ENCODE results near the gene INPP4B. TPM values are rescaled to one million over a fixed set of nuclear protein-coding genes. Genes with fewer than 3 reads are reported as not detected.
A peak's percentile ranks its signal among the peaks of the same experiment; 100 is the strongest.

INPP4B gene
- total and polyA plus RNA-seq, 2 donors from 2014 or later = 2.6 to 18.9 TPM

- FAIRE-seq = no peak
- Histone ChIP-seq H3K9me3 (ENCODE audit: control insufficient read depth in 2 of 3, insufficient read depth in 1 of 3, low read length in 3 of 3) (peaks cover 0 to 3% (median 0%) of the 10 kb centered on the region in 3 donors), H3K36me3 (ENCODE audit: control insufficient read depth in 2 of 3, insufficient read depth in 3 of 3, low read length in 3 of 3) (no peaks in the 10 kb centered on the region), H3K4me1 (ENCODE audit: control insufficient read depth in 2 of 3, insufficient read depth in 2 of 3, low read depth in 1 of 3, low read length in 3 of 3) (no peaks in the 10 kb centered on the region), H3K27ac (ENCODE audit: low read depth in 2 of 2, low read length in 2 of 2) (no peak overlapping the region), H3K9ac (ENCODE audit: low read length in 3 of 3) (no peak overlapping the region), H3K4me3 (ENCODE audit: low read length in 3 of 3) (no peak overlapping the region), H3K27me3 (ENCODE audit: control insufficient read depth, insufficient read depth, low read length) (no peaks in the 10 kb centered on the region)
- no peak for DNase-seq
- intact Hi-C loops (cut with DNase I) = no loop called here
- TF ChIP-seq CTCF (IDR thresholded peaks at IDR 0.05; ENCODE audit: borderline replicate concordance, extremely low read depth, insufficient read depth) = no peak
These were observed 521.5 kb downstream of the INPP4B start for GRCh38 chr4:142324572-142324971.

- FAIRE-seq (no peak), DNase-seq (no peak)
- H3K27ac ChIP-seq (ENCODE audit: low read depth in 2 of 2, low read length in 2 of 2) = no peak overlapping the region
- H3K9me3 ChIP-seq (ENCODE audit: control insufficient read depth in 2 of 3, insufficient read depth in 1 of 3, low read length in 3 of 3) = peaks cover 0 to 3% (median 0%) of the 10 kb centered on the region in 3 donors
- TF ChIP-seq CTCF (IDR thresholded peaks at IDR 0.05; ENCODE audit: borderline replicate concordance, extremely low read depth, insufficient read depth) = no peak
- no peak overlapping the region for H3K4me3 ChIP-seq (ENCODE audit: low read length in 3 of 3)
- no peak overlapping the region for H3K9ac ChIP-seq (ENCODE audit: low read length in 3 of 3)
- no peaks in the 10 kb centered on the region for H3K4me1 ChIP-seq (ENCODE audit: control insufficient read depth in 2 of 3, insufficient read depth in 2 of 3, low read depth in 1 of 3, low read length in 3 of 3)
- H3K27me3 ChIP-seq (ENCODE audit: control insufficient read depth, insufficient read depth, low read length) = no peaks in the 10 kb centered on the region
- H3K36me3 ChIP-seq (ENCODE audit: control insufficient read depth in 2 of 3, insufficient read depth in 3 of 3, low read length in 3 of 3) = no peaks in the 10 kb centered on the region
- intact Hi-C loops (cut with DNase I) = no loop called here
These were observed 523.1 kb downstream of the INPP4B start for GRCh38 chr4:142322996-142323395.

GRCh38 chr4:142318280-142318679, 527.8 kb downstream of the INPP4B start:
- Histone ChIP-seq H3K4me3 (ENCODE audit: low read length in 3 of 3) (no peak overlapping the region), H3K4me1 (ENCODE audit: control insufficient read depth in 2 of 3, insufficient read depth in 2 of 3, low read depth in 1 of 3, low read length in 3 of 3) (peaks cover 0 to 2% (median 0%) of the 10 kb centered on the region in 3 donors), H3K27ac (ENCODE audit: low read depth in 2 of 2, low read length in 2 of 2) (peak overlapping the region in 1 of 2 donors; percentile 6), H3K27me3 (ENCODE audit: control insufficient read depth, insufficient read depth, low read length) (no peaks in the 10 kb centered on the region), H3K9me3 (ENCODE audit: control insufficient read depth in 2 of 3, insufficient read depth in 1 of 3, low read length in 3 of 3) (peaks cover 0 to 3% (median 0%) of the 10 kb centered on the region in 3 donors), H3K36me3 (ENCODE audit: control insufficient read depth in 2 of 3, insufficient read depth in 3 of 3, low read length in 3 of 3) (no peaks in the 10 kb centered on the region), H3K9ac (ENCODE audit: low read length in 3 of 3) (no peak overlapping the region)
- no peak for TF ChIP-seq CTCF (IDR thresholded peaks at IDR 0.05; ENCODE audit: borderline replicate concordance, extremely low read depth, insufficient read depth)
- DNase-seq (peak in 1 of 5 donors; percentile 10), FAIRE-seq (no peak)
- intact Hi-C loops (cut with DNase I) = no loop called here

- H3K4me1 ChIP-seq (ENCODE audit: control insufficient read depth in 2 of 3, insufficient read depth in 2 of 3, low read depth in 1 of 3, low read length in 3 of 3) = peaks cover 0 to 2% (median 0%) of the 10 kb centered on the region in 3 donors
- no peak overlapping the region for H3K4me3 ChIP-seq (ENCODE audit: low read length in 3 of 3)
- no peaks in the 10 kb centered on the region for H3K27me3 ChIP-seq (ENCODE audit: control insufficient read depth, insufficient read depth, low read length)
- H3K9ac ChIP-seq (ENCODE audit: low read length in 3 of 3) = no peak overlapping the region
- FAIRE-seq = no peak
- intact Hi-C loops (cut with DNase I) = no loop called here
- no peak for DNase-seq
- TF ChIP-seq CTCF (IDR thresholded peaks at IDR 0.05; ENCODE audit: borderline replicate concordance, extremely low read depth, insufficient read depth) = no peak
- H3K36me3 ChIP-seq (ENCODE audit: control insufficient read depth in 2 of 3, insufficient read depth in 3 of 3, low read length in 3 of 3) = no peaks in the 10 kb centered on the region
- H3K9me3 ChIP-seq (ENCODE audit: control insufficient read depth in 2 of 3, insufficient read depth in 1 of 3, low read length in 3 of 3) = peaks cover 0 to 2% (median 0%) of the 10 kb centered on the region in 3 donors
- peak overlapping the region in 1 of 2 donors; percentile 6 for H3K27ac ChIP-seq (ENCODE audit: low read depth in 2 of 2, low read length in 2 of 2)
These were observed 529.2 kb downstream of the INPP4B start for GRCh38 chr4:142316913-142317312.
